ENCODE measurements around the gene POLR2L.

DNA sequence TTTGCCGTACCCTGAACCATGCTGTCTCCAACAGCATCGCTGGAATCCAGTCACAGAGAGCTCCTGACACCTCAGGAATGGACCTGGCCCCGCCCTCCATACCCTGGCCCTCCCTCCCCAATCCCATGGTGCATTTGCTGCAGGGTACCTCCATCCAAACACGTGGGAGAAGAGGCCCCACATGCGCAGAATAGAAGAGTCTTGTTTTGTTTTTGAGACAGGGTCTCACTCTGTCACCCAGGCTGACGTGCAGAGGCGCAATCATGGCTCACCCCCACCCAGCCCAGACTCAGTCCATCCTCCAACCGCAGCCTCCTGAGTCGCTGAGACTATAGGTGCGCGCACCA, 25.9 kb downstream of the POLR2L start:
- TF ChIP-seq POLR2AphosphoS5 (IDR thresholded peaks at IDR 0.05; ENCODE audit: low read depth, low read length), result no peak
- TF ChIP-seq POLR2A (IDR thresholded peaks at IDR 0.05; ENCODE audit: low read depth, low read length), result no peak
- no peak for TF ChIP-seq TAF1 (IDR thresholded peaks at IDR 0.05; ENCODE audit: low read depth, low read length)
- TF ChIP-seq SPI1 (IDR thresholded peaks at IDR 0.05; ENCODE audit: low read depth, low read length), result no peak
- no peak for TF ChIP-seq POU2F2 (IDR thresholded peaks at IDR 0.05; ENCODE audit: low read depth, low read length)
- TF ChIP-seq PAX5 (IDR thresholded peaks at IDR 0.05; ENCODE audit: insufficient read depth, low read length, severe bottlenecking), result no peak
